Esophagus squamous epithelium (tissue), 4 donors: ENCODE results near the gene CHRNA4.
"Not testable (repeated sequence)": the region's sequence is repeated elsewhere in the genome, so short reads cannot be mapped to it uniquely, and the experiment has no call there.

ENCODE experiments used
- POLR2A ChIP-seq, 4 donors: fragments of 450-650 bp; IDR thresholded peaks; one replicate each; pipeline ENCODE4 v1.6.1; 2017; ENCODE audit warnings: antibody characterized with exemption in 4 of 4, mild to moderate bottlenecking in 4 of 4, moderate library complexity in 3 of 4
- TF ChIP-seq, protein P1 (sequence below), 6 experiments: fragments of 450-650 bp in 4 of 6; fragments of 200-600 bp in 2 of 6; sonication (generic) in 2 of 6; IDR thresholded peaks; one replicate each; pipeline ENCODE4 v1.5.1; 2016 to 2019; ENCODE audit warnings: antibody characterized with exemption in 6 of 6, mild to moderate bottlenecking in 4 of 6, moderate library complexity in 4 of 6

DNA sequence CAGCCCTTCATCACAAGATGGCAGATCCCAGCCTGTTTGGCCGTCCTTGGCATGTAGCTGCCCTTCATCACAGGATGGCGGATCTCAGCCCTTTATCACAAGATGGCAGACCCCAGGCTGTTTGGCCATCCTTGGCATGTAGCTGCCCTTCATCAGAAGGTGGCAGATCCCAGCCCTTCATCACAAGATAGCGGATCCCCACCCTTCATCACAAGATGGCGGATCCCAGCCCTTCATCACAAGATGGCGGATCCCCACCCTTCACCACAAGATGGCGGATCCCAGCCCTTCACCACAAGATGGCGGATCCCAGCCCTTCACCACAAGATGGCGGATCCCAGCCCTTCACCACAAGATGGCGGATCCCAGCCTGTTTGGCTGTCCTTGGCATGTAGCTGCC lies 26.1 kb downstream of the CHRNA4 start:
- TF ChIP-seq, protein P1, sequence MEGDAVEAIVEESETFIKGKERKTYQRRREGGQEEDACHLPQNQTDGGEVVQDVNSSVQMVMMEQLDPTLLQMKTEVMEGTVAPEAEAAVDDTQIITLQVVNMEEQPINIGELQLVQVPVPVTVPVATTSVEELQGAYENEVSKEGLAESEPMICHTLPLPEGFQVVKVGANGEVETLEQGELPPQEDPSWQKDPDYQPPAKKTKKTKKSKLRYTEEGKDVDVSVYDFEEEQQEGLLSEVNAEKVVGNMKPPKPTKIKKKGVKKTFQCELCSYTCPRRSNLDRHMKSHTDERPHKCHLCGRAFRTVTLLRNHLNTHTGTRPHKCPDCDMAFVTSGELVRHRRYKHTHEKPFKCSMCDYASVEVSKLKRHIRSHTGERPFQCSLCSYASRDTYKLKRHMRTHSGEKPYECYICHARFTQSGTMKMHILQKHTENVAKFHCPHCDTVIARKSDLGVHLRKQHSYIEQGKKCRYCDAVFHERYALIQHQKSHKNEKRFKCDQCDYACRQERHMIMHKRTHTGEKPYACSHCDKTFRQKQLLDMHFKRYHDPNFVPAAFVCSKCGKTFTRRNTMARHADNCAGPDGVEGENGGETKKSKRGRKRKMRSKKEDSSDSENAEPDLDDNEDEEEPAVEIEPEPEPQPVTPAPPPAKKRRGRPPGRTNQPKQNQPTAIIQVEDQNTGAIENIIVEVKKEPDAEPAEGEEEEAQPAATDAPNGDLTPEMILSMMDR (IDR thresholded peaks at IDR 0.05), result not testable (repeated sequence)
- not testable (repeated sequence) for TF ChIP-seq POLR2A (IDR thresholded peaks at IDR 0.05)
